HG02588 (cell line): ENCODE results near the gene INTS15.
A peak's percentile ranks its signal among the peaks of the same experiment; 100 is the strongest.
"Not testable (repeated sequence)": the region's sequence is repeated elsewhere in the genome, so short reads cannot be mapped to it uniquely, and the experiment has no call there.

Source experiments
- ATAC-seq: cut with Tn5 transposase; IDR thresholded peaks from one replicate; pipeline ENCODE4 v1.9.1; 2021; ENCODE audit warnings: mild to moderate bottlenecking, moderate library complexity; ENCODE audit not compliant: unreplicated experiment

Gene INTS15

DNA sequence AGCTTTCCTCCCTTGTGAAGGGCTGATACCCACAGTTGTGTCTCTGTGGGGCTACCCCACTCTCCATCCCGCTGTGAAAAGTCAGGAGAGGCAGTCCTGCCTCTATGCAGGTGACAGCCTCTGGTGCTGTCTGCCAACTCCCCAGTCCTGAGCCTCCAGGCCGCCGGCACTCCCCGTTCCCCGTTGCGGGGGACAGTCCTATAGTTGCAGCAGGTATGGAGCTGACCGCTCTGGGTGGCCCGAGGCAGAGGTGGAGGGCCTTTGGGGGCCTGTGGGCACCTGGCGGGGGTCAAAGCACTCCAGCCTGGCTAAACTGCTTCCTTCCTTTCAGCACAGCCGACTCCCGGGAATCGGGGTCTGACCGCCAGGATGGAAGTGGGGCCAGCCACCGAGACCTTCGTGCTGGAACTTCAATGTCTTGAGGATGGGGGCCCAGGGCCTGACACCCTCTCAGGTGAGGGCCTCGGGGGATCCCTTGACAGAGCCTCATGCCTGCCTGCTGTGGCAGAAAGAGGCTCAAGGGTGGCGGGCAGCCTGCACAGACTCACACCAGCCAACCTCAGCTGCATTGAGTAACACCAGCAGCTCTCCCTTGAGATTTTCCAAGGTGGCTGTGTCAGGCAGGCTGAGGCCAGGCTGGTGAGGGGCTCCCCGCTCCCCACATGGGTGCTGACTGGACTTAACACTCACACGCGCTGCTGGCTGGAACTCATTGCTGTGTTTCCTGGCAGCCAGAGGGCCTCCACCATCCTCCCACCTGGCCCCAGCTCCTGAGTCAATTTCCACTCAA lies 27.2 kb downstream of the INTS15 start:
- no peak for ATAC-seq

- ATAC-seq: no peak
These were observed 28.8 kb downstream of the INTS15 start for GRCh38 chr7:6618621-6619020.

DNA sequence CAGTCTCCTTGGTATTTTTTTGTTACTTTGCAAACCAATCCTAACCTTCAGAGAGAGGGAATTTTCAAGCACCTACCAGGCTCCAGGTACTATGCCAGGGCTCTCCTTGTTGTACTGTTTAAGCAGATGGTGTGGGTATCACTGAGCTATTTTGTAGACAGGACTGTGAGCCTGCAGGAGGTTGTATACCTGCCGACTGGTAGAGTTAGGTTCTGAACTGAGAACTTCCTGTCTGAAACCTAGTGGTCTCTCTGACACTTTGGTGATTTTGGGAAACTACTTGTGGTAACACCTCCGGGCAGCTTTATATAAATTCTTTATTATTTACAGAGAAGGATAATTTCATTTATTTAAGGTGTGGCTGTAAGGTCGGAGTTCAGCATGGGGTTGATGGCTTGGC lies 30.1 kb downstream of the INTS15 start:
- ATAC-seq: no peak

DNA sequence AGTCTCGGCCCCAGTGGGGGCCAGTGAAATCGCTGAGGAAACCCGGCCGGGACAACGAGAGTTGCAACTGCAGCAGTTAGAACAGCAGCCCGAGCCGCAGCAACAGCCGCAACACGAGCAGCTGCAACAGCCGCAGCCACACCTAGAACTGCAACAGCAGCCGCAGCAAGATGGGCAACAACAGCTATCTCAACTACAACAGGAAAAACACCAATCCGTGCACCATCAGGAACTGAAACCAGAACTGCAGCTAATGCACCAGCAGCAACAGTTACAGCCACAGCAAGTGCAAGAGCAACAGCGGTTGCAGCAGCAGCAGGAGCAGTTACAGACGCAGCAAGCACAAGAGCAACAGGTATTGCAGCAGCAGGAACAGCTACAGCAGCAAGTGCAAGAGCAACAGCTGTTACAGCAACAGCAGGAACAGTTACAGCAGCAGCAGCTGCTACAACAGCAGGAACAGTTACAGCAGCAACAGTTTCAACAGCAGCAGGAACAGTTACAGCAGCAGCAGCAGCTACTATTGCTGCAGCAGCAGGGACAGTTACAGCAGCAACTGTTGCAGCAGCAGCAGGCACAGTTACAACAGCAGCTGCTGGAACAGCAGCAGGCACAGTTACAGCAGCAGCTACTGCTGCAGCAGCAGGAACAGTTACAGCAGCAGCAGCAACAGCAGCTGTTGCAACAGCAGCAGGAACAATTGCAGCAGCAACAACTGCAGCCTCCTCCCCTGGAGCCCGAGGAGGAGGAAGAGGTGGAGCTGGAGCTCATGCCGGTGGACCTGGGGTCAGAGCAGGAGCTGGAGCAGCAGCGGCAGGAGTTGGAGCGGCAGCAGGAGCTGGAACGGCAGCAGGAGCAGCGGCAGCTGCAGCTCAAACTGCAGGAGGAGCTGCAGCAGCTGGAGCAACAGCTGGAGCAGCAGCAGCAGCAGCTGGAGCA lies 31.6 kb downstream of the INTS15 start:
- no peak for ATAC-seq

- ATAC-seq: no peak
These were observed 32.4 kb downstream of the INTS15 start for GRCh38 chr7:6622134-6622710.

GRCh38 chr7:6623589-6624245 lies 33.9 kb downstream of the INTS15 start:
- no peak for ATAC-seq

DNA sequence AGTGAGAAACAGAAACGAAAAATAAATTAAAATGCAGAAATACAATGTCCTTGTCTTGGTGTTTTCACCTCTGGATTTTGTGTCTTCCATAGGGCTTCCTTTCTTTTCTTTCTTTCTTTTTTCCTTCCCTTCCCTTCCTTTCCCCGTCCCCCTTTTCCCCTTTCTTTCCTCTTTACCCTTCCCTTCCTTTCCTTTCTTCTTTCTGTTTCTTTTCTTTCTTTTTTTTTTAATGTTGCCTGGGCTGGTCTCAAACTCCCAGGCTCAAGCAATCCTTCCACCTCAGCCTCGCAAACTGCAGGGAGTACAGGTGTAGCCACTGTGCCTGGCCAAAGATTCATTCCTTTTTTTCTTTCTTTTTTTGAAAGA lies 34.4 kb downstream of the INTS15 start:
- ATAC-seq: no peak

GRCh38 chr7:6628045-6628444 lies 38.2 kb downstream of the INTS15 start:
- no peak for ATAC-seq

DNA sequence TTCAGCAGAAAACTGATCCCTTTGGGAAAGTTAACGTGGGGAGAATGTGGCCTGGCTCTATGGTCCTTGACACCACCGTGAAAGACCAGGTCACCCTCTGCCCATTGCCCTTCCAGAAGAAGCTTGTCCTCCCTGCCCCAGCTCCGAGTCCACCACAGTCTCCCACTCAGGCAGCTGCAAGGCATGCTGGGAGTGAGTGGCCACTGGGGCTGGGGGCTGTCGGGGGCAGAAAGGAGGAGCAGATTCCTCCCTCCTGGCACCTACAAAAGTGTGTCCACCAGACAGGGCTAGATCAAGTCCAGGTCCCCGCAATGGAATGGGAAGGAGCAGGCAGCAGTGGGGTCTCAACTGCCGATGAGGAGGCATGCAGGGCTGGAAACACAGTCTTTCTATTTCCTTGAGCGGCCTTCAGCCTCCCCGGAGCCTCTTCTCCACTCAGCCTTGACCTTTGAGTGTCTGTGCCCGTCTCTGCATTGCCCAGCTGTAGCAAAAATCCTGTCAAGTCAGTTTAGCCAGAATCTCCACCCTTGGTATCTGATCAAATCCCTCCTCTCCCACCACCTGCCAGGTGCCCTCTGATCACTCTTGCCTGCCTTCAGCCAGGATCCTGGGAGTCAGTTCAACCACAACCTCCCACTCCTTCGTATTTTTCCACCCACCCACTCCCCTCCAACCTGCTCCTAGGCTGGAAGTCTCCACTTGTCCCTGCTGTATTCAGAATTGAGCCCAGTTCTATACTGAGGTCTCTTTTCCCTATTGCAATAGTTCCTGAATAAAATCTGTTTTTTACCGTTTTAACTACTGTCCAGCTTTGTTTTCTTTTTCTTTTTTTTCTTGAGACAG lies 40.4 kb downstream of the INTS15 start:
- ATAC-seq: no peak

- no peak for ATAC-seq
These were observed 41.8 kb downstream of the INTS15 start for GRCh38 chr7:6631605-6632004.

DNA sequence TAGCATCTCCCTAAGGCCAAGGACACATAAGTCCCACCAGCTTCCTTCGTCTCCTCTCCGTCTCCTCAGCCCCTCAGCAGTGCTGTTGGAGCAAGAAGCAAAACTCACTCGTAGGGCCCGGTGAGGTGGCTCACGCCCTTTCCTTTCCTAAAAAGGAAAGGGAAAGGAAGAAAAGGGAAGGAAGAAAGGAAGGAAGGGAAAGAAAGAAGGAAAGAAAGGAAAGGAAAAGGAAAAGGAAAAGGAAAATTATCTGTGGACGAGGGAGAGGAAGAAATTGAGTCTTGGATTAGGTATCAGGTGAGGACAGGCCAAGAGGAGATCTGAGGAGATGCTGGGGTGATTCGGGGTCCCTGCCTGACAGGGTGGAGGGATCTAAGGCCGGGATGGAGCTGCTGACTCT lies 44.2 kb downstream of the INTS15 start:
- ATAC-seq: no peak

- ATAC-seq: not testable (repeated sequence)
These were observed 45.1 kb downstream of the INTS15 start for GRCh38 chr7:6634971-6635370.

DNA sequence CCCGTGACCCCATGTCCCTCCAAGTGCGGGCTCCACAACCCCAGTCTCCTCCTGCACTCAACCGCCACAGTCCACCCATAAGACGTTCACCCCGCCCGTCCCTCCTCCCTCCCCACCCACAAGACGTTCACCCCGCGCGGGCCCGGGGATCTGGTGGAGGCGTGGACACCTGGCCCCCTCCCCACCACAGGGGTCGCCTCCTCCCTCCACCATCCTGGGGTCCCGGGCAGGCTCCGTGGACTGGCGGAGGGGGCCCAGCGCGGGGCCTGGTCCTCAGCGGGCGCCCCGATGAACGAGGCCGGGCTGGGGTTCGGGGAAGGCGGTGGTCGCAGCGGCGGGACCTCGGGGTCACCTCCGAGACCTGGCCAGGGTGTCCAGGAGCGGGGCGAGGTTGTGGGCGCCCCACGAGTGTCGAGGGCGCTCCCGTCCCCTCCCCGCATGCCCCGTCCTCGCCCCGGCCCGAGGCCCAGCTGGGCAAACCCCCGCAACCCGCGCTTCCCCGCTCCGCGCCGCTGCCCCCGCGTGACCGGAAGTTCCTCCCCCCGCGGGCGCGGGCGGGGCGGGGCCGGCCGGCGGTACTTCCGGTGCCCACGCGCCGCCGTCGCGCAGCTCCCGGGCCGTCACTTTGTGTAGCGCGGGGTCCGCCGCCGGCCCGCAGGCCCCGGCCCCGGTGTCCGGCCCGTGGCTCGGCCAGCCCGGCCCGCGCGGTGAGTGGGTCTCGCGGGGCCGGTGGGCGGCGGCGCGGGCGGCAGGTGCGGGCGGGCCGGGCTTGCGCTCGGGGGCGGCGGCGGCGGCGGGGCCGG lies 47.1 kb downstream of the INTS15 start, which contains the start of gene ZNF316:
TSS of gene ZNF316 (plus strand) at position 578 of the 803 bp plus-strand sequence. CDS start 5,092 bp downstream, outside the sequence.
- ATAC-seq: peak; percentile 66

GRCh38 chr7:6637544-6638229 lies 47.9 kb downstream of the INTS15 start:
- ATAC-seq: peak; percentile 70

DNA sequence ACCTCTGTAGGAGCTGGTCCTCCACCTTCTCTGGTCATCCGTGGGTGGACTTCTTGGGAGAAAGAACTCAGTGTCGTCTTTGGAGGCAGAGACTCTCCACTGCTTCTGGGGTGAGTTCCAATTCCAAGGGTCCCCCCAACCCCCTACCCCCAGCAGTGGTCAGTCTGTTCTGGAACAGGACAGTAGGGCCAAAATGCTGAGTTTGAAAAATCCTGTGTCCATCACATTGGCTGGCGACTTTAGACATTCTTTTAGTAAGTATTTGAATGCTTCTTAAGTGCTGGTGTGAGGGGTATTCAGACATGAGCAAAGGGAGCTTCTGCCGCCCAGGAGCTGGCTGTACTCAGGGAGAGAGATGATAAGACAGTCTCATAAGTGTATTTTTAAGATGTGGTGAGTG lies 49.2 kb downstream of the INTS15 start:
- ATAC-seq: no peak

- no peak for ATAC-seq
These were observed 49.8 kb downstream of the INTS15 start for GRCh38 chr7:6639627-6640026.

GRCh38 chr7:6640246-6640721 lies 50.5 kb downstream of the INTS15 start:
- no peak for ATAC-seq

DNA sequence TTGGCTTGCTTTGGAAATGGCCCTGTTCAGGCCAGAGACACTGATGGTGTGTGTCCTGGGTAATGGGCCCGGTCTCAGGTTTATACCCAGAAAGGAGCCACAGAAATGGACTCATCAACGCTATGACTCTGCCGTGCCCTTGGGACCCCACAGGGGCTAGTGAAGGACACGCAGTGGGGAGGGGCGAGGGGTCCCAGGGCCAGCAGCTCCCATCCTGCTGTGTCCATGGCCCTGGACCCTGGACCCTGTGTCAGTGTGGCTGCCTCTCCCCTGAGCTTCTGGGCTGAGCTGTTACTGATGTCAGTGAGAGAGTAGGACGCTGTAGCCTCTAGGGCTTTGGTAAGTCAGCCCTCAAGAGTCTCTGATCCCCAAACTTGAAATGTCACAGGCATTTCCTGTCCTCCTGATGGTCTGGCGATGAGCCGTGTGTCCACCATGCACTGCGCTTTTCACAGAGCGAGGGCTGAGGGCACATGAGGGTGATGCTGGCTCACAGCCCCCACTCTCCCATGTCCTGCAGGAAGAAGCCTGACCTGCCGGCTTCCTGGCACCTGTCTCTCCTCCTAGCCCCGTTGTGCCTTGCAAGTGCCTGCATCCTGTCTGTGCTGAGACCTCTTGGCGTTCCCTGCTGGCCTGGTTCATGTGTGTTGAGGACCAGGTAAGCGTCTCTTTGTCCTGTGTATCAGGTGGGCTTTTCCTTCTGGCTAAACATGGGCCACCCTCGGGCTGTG lies 51.6 kb downstream of the INTS15 start:
- no peak for ATAC-seq
